Transverse colon (tissue), 4 donors: ENCODE measurements around the gene GPRASP2.

Experiments used
- CTCF ChIP-seq, 5 experiments: fragments of 200-600 bp in 3 of 5; fragments of 450-650 bp in 2 of 5; sonication (generic) in 3 of 5; IDR thresholded peaks; 1 replicate in 2 of 5; 2 replicates in 3 of 5; pipeline ENCODE4 v1.5.1; 2016 to 2017; ENCODE audit warnings: antibody characterized with exemption in 5 of 5, inconsistent platforms in 3 of 5, mild to moderate bottlenecking in 2 of 5, moderate library complexity in 1 of 5
- POLR2AphosphoS5 ChIP-seq, 3 donors: sonication (generic); formaldehyde crosslinking; IDR thresholded peaks; one replicate each; pipeline ENCODE4 v1.6.1; 2016; ENCODE audit warnings: antibody characterized with exemption in 3 of 3

GRCh38 chrX:102745857-102746584 lies 33.8 kb downstream of the GPRASP2 start:
- TF ChIP-seq CTCF (IDR thresholded peaks at IDR 0.05) (no peak), POLR2AphosphoS5 (IDR thresholded peaks at IDR 0.05) (no peak)
